Purkinje cell (primary cell): ENCODE data around the gene ARPC4. TPM values are rescaled to one million over a fixed set of nuclear protein-coding genes. Genes with fewer than 3 reads are reported as not detected.

Source experiments
- polyA plus RNA-seq: library from polyadenylated mRNA; unstranded; fragments of >200 nt; fragmentation: Nextera tagmentation; gene quantifications from 2 replicates; pipeline ENCODE4 v1.2.1, GENCODE V29; 2014

Gene ARPC4
- 63.2 and 66.1 TPM in 2 replicates for polyA plus RNA-seq

DNA sequence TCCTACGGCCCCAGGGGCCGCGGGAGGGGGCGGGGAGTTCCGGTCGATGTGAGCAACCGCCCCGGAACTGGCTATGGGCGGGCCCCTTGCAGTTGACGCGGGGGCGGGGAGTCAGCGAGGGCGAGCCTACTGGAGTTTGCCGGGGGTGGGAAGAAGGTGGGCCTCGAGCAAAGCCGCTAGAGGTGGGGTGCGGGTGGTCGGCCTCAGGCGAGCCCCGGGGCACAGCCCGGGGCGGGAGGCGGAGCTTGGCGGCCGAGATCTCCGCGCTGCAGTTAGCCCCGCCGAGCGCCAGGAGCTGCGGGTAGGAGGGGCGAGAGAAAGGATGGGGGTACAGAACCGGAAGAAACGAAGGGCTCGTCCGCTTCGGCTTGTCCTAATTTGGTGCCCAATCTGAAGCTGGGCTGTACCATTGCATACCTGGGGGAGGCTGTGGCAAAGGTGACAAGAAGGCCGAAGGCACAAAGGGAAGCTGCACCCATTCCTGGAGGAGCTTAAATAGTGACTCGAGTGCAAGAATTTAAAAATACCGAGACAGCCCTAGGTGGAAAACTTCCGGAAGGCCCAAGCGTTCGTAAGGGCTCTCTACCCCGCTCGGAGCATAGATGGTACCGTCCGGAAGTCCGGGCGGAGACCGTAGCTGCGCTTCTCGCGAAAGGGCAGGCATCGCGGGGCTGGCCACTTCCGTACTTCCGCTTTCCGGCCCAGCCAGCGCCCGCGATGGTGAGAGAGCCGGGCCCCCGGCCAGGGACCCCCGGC is at the start of gene ARPC4, which contains the start of gene TADA3:
Gene ARPC4 (plus strand): TSS at position 678 of the 756 bp plus-strand sequence. CDS start 40 bp downstream, at position 718.
Gene TADA3 (minus strand): TSS at position 69 of the 756 bp plus-strand sequence. CDS start 1,007 bp downstream, outside the sequence.

DNA sequence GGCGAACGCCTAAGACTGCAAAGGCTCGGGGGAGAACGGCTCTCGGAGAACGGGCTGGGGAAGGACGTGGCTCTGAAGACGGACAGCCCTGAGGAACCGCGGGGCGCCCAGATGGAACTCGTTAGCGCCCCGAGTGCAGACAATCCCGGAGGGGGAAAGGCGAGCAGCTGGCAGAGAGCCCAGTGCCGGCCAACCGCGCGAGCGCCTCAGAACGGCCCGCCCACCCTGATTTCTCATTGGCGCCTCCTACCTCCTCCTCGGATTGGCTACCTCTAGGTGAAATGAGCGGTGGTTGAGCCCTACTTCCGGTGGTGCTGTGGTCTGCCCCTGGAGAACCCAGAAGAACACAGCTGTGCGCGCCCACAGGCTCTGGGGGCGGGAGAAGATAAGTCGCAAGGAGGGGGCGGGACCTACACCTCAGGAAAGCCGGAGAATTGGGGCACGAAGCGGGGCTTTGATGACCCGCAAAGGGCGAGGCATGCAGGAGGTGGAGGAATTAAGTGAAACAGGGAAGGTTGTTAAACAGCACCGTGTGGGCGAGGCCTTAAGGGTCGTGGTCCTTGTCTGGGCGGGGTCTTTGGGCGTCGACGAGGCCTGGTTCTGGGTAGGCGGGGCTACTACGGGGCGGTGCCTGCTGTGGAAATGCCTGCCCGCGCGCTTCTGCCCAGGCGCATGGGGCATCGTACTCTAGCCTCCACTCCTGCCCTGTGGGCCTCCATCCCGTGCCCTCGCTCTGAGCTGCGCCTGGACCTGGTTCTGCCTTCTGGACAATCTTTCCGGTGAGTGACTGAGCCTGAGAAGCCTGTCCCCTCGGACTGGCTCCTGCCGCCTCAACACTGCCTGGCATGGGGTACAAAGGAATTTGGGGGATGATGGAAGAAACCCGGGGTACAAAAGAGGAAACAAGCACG is 43.0 kb upstream of the ARPC4 start, which contains the start of gene OGG1:
Gene OGG1 (plus strand): TSS at position 308 of the 911 bp plus-strand sequence. CDS start 335 bp downstream, at position 643.

DNA sequence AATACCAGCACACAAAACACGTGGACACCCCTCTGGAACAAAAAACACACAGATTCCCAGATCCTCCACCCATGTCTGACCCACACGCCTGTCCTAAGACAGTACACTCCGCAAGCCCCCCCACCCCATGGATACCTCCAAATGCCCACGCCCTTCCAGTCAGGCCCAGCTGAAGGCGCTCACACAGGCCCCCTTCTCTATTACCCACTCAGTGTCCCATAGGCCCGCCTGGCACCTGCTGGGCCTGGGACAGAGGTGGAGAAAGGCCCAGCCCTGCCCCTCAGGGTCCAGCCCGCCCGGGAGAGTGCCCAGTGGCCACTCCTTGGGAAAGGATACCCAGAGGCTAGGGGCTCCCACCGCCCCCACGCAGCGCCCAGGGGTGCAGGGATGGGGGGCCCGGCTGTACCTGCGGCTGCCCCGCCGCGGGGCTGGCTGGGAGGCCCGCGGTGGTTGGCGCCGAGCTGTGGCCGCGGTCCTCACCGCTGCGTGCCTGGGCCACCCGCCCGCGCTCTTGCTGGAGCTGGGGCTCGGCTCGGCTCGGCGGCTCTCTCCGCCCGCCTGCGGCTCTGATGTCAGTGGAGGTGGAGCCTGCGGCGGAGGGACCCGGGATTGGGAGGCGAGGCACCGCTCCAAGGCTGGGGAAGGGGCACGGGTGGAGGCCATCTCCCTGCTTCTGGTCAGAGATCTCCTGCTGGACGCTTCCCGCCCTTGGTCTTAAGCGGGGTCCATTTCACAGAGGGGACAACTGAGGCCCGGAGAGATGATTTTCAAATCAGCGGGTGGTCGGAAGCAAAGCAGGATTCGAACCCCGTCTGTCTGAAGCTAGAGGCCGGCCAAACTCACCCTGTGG is 23.2 kb upstream of the ARPC4 start, which contains the start of gene CAMK1:
Gene CAMK1 (minus strand): TSS at position 522 of the 850 bp plus-strand sequence. CDS start 2,198 bp downstream, outside the sequence.

DNA sequence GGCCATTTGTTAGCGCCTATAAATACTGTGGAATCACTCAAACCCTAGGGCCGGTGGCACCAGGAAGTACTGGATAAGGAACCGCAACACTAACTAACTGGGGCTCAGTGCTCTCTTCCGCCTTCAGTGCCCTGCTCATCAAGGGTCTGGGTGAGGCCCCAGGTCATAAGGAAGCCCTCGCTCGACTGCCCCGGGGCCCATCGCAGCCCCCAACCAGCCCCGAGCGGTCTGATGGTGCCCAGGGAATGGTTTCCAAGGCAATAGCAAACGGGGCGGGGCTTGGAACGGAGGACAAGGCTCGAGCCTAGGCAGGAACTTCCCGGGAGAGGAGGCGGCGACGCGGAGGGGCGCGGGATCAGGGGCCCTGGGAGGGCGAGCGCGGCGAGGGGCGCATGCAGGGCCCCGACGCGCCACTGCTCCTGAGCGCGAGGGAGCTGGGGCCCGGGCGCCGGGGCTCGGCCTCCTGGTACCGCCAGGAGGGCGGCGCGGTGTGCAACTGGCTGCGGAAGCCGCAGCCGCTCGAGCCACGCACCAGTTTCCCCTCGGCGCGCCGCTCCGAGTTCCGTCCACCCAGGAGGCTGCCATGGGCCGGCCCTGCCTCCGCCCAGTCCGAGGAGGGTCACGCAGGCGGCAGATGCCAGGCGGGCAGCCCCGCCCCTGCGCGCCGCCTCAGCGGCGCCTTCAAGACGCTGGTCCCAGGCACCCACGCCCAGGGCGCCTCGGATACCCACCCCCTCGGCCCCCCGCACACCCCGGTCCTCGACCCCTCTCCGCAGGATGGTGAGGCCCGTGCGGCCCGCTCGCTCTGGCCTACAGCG is 16.9 kb downstream of the ARPC4 start, which contains the start of gene TTLL3:
Gene TTLL3 (plus strand): TSS at position 648 of the 818 bp plus-strand sequence. CDS start 400 bp downstream, outside the sequence.

DNA sequence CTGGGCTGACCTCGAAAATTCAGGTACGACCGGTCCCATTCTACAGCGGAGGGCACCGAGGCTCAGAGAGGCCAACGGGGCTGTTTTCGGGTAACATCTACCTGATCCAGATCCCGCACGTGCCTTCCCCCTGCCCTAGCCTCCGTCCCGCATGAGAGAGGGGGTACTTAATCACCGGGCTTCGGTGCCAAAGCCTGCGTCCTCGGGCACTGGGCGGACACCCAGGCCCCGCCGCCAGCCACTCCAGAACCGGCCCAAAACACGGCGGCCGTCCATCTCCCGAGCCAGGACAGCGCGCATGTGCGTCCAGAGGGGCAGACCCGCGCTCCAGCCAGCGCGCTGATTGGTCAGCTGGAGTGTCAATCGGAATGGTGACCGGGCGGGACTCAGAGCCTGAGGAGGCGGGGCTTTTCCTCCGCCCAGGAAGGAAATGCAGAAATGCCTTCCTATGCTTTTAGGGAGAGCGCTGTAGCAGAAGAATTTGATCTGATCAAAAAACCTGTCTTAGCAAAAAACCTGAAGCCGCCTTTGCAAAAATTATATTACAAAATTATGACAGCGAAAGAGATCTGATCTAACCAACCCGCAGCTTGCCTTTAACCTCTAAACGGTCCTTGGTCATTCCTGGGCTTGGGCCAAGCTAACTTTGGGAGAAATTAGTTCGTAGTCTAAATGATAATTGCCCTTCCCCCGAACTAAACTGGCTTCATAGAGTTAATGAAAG is 51.0 kb downstream of the ARPC4 start, which contains the start of gene RPUSD3:
Gene RPUSD3 (minus strand): TSS at position 294 of the 724 bp plus-strand sequence. CDS start 18 bp downstream, at position 276.

Other genes with a start within 250 kb of the ARPC4 start
- 3.7 and 6.4 TPM in 2 replicates for gene LHFPL4, start 239.3 kb upstream of the ARPC4 start, polyA plus RNA-seq
- 4.3 and 7.9 TPM in 2 replicates for gene MTMR14, start 143.6 kb upstream of the ARPC4 start, polyA plus RNA-seq
- gene CPNE9, start 89.2 kb upstream of the ARPC4 start, polyA plus RNA-seq = 6.6 and 12.5 TPM in 2 replicates
- 0.85 and 0.97 TPM in 2 replicates for gene BRPF1, start 61.3 kb upstream of the ARPC4 start, polyA plus RNA-seq
- 1.9 and 2.9 TPM in 2 replicates for gene OGG1, start 43.1 kb upstream of the ARPC4 start, polyA plus RNA-seq
- gene CAMK1, start 23.1 kb upstream of the ARPC4 start, polyA plus RNA-seq = 8.3 and 13.7 TPM in 2 replicates
- 12.9 and 15.4 TPM in 2 replicates for gene TADA3, start 609 bp upstream of the ARPC4 start, polyA plus RNA-seq
- 3.5 and 13.1 TPM in 2 replicates for gene TTLL3, start 17.2 kb downstream of the ARPC4 start, polyA plus RNA-seq
- gene RPUSD3, start 50.9 kb downstream of the ARPC4 start, polyA plus RNA-seq = 43.3 and 50.7 TPM in 2 replicates
- not detected in 2 replicates for gene CIDEC, start 87.2 kb downstream of the ARPC4 start, polyA plus RNA-seq
- gene JAGN1, start 97.5 kb downstream of the ARPC4 start, polyA plus RNA-seq = 73.1 and 97.0 TPM in 2 replicates
- gene IL17RE, start 109.8 kb downstream of the ARPC4 start, polyA plus RNA-seq = 0.42 TPM in 1 of 2 replicates, not detected in the other
- gene IL17RC, start 124.0 kb downstream of the ARPC4 start, polyA plus RNA-seq = not detected in 2 replicates
- gene CRELD1, start 140.8 kb downstream of the ARPC4 start, polyA plus RNA-seq = 118 and 135 TPM in 2 replicates
- gene PRRT3, start 159.3 kb downstream of the ARPC4 start, polyA plus RNA-seq = 4.9 and 5.1 TPM in 2 replicates
- gene EMC3, start 193.8 kb downstream of the ARPC4 start, polyA plus RNA-seq = 277 and 423 TPM in 2 replicates
- 5.0 and 6.7 TPM in 2 replicates for gene FANCD2, start 233.4 kb downstream of the ARPC4 start, polyA plus RNA-seq